ENCODE measurements around the gene PACS2. TPM values are rescaled to one million over a fixed set of nuclear protein-coding genes. Genes with fewer than 3 reads are reported as not detected.

Gene PACS2
- total RNA-seq, 4 donors from 2014 or later = 61.5 to 91.1 (median 74.7) TPM

- peak overlapping the region in 3 of 4 donors; percentile 90 to 92 (median 91) for H3K27ac ChIP-seq
- peaks cover 0 to 3% (median 0%) of the 10 kb centered on the region in 3 donors for H3K9me3 ChIP-seq
- H3K27me3 ChIP-seq = no peaks in the 10 kb centered on the region
- no peak for TF ChIP-seq POLR2A (IDR thresholded peaks at IDR 0.05)
- TF ChIP-seq EP300 (IDR thresholded peaks at IDR 0.05) = no peak
- TF ChIP-seq POLR2AphosphoS5 (IDR thresholded peaks at IDR 0.05) = no peak
- TF ChIP-seq CTCF (IDR thresholded peaks at IDR 0.05) = no peak
- H3K36me3 ChIP-seq = peaks cover 0 to 53% of the 10 kb centered on the region in 2 donors
- peaks cover 0 to 30% (median 17%) of the 10 kb centered on the region in 3 donors for H3K4me1 ChIP-seq
- peak overlapping the region; percentile 86 to 92 for H3K4me3 ChIP-seq
- WGBS, 2 donors (ENCODE audit: low coverage in 1 of 2) = 71 to 80% methylated on average over 1 to 2 of the region's 13 CpGs
- ATAC-seq = no peak
Observed at GRCh38 chr14:105397350-105397931, 82.9 kb downstream of the PACS2 start.

- ATAC-seq = peak; percentile 92
- H3K27ac ChIP-seq = peak within 1 kb of the TSS; percentile 57 to 92 (median 90)
- H3K4me3 ChIP-seq = peak within 1 kb of the TSS; percentile 86 to 92
- peaks cover 0 to 30% (median 17%) of the 10 kb centered on the region in 3 donors for H3K4me1 ChIP-seq
- peaks cover 0 to 3% (median 0%) of the 10 kb centered on the region in 3 donors for H3K9me3 ChIP-seq
- H3K27me3 ChIP-seq = no peaks in the 10 kb centered on the region
- H3K36me3 ChIP-seq = peaks cover 0 to 46% of the 10 kb centered on the region in 2 donors
- 0% methylated on average over 3 of the region's 77 CpGs; no CpG with 5 or more reads in 1 of the 2 donors for WGBS, 2 donors (ENCODE audit: low coverage in 1 of 2)
- TF ChIP-seq POLR2A (IDR thresholded peaks at IDR 0.05) = peak; percentile 61 to 69
- no peak for TF ChIP-seq EP300 (IDR thresholded peaks at IDR 0.05)
- TF ChIP-seq POLR2AphosphoS5 (IDR thresholded peaks at IDR 0.05) = peak; percentile 75
- peak in 2 of 4 experiments; percentile 13 to 49 for TF ChIP-seq CTCF (IDR thresholded peaks at IDR 0.05)
Observed at GRCh38 chr14:105398044-105398725, 83.6 kb downstream of the PACS2 start, which contains the start of gene TEX22. Gene TEX22 (plus strand): TSS chr14:105398538. CDS start chr14:105399341, 803 bp downstream.

- TF ChIP-seq CTCF (IDR thresholded peaks at IDR 0.05) = no peak
- TF ChIP-seq POLR2A (IDR thresholded peaks at IDR 0.05) = no peak
- peak overlapping the region; percentile 57 to 92 (median 90) for H3K27ac ChIP-seq
- H3K27me3 ChIP-seq = no peaks in the 10 kb centered on the region
- ATAC-seq = peak; percentile 48
- H3K4me3 ChIP-seq = peak overlapping the region; percentile 86 to 92
- H3K36me3 ChIP-seq = peaks cover 0 to 41% of the 10 kb centered on the region in 2 donors
- peaks cover 0 to 30% (median 17%) of the 10 kb centered on the region in 3 donors for H3K4me1 ChIP-seq
- WGBS, 2 donors (ENCODE audit: low coverage in 1 of 2) = 60% methylated on average over 1 of the region's 41 CpGs; no CpG with 5 or more reads in 1 of the 2 donors
- H3K9me3 ChIP-seq = peaks cover 0 to 9% (median 0%) of the 10 kb centered on the region in 3 donors
Observed at GRCh38 chr14:105398726-105399465, 84.3 kb downstream of the PACS2 start.

- Histone ChIP-seq H3K9me3 (peaks cover 0 to 15% (median 0%) of the 10 kb centered on the region in 3 donors), H3K36me3 (peaks cover 0 to 35% of the 10 kb centered on the region in 2 donors), H3K4me1 (peaks cover 0 to 30% (median 17%) of the 10 kb centered on the region in 3 donors), H3K27ac (peak overlapping the region in 2 of 4 donors; percentile 90 to 92), H3K27me3 (no peaks in the 10 kb centered on the region), H3K4me3 (peak overlapping the region in 1 of 2 donors; percentile 92)
- ATAC-seq = no peak
- no CpG with 5 or more reads among the region's 8 CpGs for WGBS, 2 donors (ENCODE audit: low coverage in 1 of 2)
- TF ChIP-seq POLR2AphosphoS5 (IDR thresholded peaks at IDR 0.05) (no peak), POLR2A (IDR thresholded peaks at IDR 0.05) (no peak), EP300 (IDR thresholded peaks at IDR 0.05) (no peak), CTCF (IDR thresholded peaks at IDR 0.05) (no peak)
Observed at GRCh38 chr14:105399466-105399775, 84.9 kb downstream of the PACS2 start.
